Effector CD8-positive, alpha-beta T cell (primary cell): ENCODE measurements around the gene TRIM34.
"Not testable (repeated sequence)": the region's sequence is repeated elsewhere in the genome, so short reads cannot be mapped to it uniquely, and the experiment has no call there.

Source experiments
- DNase-seq: peaks from one replicate; lab custom pipeline; 2025; lab: John Stamatoyannopoulos, UW

Gene TRIM34

GRCh38 chr11:5620651-5621521 lies 3.9 kb upstream of the TRIM34 start:
- no peak for DNase-seq

DNA sequence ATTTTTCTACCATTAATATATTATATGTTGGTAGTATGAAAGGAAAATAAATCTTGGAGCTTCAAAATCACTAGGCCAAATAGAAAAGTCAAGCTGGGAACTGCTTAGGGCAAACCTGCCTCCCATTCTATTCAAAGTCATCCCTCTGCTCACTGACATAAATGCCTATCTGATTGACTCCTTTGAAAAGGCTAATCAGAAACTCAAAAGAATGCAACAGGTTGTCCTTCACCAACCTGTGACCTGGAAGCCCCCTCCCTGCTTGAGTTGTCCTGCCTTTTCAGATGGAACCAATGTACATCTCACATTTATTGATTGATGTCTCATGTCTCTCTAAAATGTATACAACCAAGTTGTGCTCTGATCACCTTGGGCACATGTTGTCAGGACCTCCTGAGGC lies 3.2 kb upstream of the TRIM34 start:
- DNase-seq: no peak

DNA sequence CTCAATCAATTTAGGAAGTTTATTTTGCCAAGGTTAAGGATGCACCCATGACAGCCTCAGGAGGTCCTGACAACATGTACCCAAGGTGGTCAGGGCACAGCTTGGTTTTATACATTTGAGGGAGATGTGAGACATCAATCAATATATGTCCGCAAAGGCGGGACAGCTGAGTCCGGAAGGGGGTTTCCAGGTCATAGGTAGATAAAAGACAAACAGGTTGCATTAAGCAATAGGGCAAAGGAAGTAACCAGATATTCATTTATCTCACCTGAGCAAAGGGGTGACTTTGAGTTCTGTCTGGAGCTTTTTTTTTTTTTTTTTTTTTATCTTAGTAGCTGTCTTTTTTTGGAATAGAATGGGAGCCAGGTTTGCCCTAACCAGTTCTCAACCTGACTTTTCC lies 2.0 kb upstream of the TRIM34 start:
- DNase-seq: no peak

DNA sequence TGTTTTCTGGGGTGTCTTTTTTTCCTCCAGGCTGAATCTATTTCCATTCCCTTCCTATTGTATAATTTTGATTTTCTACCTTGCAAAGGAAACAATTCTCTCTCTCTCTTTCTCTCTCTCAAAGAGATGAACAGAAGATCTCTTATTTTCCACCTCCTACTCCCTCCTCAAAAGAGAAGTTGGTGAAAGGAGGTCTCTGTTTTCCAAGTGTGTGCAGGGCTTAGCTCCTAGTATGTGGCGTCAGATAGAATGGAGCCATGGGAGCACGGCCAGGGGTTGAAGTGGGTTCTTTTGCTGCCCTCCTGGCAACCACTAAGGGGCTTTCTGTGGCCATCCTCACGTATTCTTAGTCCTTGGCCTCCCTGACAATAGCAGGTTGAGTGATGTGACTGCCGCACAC lies 480 bp downstream of the TRIM34 start:
- no peak for DNase-seq

- no peak for DNase-seq
Measured at GRCh38 chr11:5626196-5626595, 1.4 kb downstream of the TRIM34 start.

GRCh38 chr11:5631417-5631816 lies 6.6 kb downstream of the TRIM34 start:
- no peak for DNase-seq

DNA sequence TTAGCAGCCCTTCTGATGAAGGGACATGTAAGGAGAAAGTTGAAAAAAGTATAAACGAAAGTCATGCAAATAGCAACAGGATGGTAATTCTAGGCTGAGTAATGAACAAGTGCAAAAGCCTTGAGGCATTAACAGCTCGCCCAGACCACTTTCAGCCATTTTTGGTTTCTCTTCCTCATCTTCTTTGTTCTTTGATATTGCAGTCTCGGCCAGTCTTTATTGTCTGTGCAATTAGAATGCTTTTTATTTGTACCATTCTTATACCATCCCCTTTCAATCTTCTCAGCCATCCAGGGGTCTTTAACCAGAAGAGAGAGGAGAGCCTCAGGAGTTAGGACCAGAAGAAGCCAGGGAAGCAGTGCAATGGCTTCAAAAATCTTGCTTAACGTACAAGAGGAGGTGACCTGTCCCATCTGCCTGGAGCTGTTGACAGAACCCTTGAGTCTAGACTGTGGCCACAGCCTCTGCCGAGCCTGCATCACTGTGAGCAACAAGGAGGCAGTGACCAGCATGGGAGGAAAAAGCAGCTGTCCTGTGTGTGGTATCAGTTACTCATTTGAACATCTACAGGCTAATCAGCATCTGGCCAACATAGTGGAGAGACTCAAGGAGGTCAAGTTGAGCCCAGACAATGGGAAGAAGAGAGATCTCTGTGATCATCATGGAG lies 7.3 kb downstream of the TRIM34 start:
- DNase-seq: no peak

- DNase-seq: no peak
Measured at GRCh38 chr11:5639953-5640352, 15.2 kb downstream of the TRIM34 start.

GRCh38 chr11:5643585-5643984 lies 18.8 kb downstream of the TRIM34 start:
- DNase-seq: no peak

GRCh38 chr11:5646139-5646538 lies 21.3 kb downstream of the TRIM34 start:
- DNase-seq: no peak

GRCh38 chr11:5655474-5655873 lies 30.7 kb downstream of the TRIM34 start:
- no peak for DNase-seq

GRCh38 chr11:5656956-5657355 lies 32.2 kb downstream of the TRIM34 start:
- DNase-seq: not testable (repeated sequence)

- no peak for DNase-seq
Measured at GRCh38 chr11:5658318-5658717, 33.5 kb downstream of the TRIM34 start.

DNA sequence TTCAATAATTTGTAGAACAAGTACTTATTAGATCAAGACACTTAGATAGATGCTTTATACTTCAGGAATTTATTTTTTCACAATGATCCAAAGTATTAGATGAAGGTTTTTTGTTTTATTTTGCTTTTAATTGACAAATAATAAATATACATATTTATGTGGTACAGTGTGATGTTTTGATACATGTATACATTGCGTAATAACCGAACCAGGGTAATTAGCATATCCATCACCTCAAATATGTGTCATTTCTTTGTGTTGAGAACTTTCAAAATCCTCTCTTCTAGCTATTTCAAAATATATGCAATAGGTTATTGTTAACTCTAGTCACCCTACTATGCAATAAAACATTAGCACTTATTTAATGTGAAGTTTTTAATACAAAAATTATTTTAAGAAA lies 38.7 kb downstream of the TRIM34 start:
- DNase-seq: no peak

GRCh38 chr11:5665051-5665570 lies 40.3 kb downstream of the TRIM34 start:
- no peak for DNase-seq

GRCh38 chr11:5665746-5666401 lies 41.1 kb downstream of the TRIM34 start:
- no peak for DNase-seq

DNA sequence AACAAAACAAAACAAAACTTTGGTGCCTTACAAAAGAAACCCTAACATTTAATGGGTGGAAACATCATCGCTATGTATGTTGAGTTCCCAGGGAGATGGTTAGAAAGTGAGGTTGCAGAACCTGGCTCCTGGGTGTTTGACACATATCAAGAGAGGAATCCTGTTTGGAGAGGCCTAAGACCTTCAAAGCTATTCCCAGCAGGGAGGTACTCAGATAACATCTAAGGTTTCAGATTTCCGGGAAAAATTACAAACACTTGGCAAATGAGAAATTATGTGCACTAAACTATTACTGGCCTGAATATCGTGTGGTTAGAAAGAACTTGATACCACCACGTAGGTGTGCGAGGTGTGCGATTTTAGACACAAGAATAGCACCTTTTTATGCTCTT lies 41.6 kb downstream of the TRIM34 start:
- DNase-seq: no peak

DNA sequence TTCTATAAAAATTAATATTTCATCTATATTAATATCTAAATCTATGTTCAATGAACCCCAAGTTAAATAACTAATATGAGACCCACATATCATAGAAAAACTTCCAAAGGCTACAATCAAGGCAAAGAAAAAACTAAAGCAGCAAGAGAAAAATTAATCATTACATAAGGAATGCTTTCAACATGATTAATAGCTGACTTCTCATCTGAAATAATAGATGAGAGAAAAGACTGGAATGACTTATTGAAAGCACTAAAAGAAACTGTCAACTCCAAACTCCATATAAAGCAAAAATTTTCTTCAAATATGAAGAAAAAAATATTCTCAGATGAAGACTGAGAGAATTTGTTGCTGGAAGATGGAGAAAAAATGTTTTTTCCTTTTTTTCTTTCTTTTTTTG lies 47.0 kb downstream of the TRIM34 start:
- DNase-seq: no peak

- no peak for DNase-seq
Measured at GRCh38 chr11:5674391-5674790, 49.6 kb downstream of the TRIM34 start.

- DNase-seq: no peak
Measured at GRCh38 chr11:5679811-5680210, 55.0 kb downstream of the TRIM34 start.

GRCh38 chr11:5682890-5683441 lies 58.2 kb downstream of the TRIM34 start:
- not testable (repeated sequence) for DNase-seq

DNA sequence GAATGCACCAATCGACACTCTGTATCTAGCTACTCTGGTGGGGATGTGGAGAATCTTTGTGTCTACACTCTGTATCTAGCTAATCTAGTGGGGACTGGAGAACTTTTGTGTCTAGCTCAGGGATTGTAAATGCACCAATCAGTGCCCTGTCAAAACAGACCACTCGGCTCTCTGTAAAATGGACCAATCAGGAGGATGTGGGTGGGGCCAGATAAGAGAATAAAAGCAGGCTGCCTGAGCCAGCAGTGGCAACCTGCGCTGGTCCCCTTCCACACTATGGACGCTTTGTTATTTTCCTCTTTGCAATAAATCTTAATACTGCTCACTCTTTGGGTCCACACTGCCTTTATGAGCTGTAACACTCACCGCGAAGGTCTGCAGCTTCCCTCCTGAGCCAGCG lies 58.8 kb downstream of the TRIM34 start:
- DNase-seq: peak; percentile 32
